Spleen (tissue), 11 donors: ENCODE measurements around the gene PMVK. TPM values are rescaled to one million over a fixed set of nuclear protein-coding genes. Genes with fewer than 3 reads are reported as not detected.

ENCODE experiments used
- DNase-seq: peaks from one replicate; pipeline ENCODE4 v3.0.0-alpha.2; 2020
- H3K27ac ChIP-seq, 8 donors: fragments of 200-600 bp; sonication (generic) in 7 of 8; 1 replicate in 4 of 8; 2 replicates in 4 of 8; pipeline versions ENCODE4 v1.5.0 to v1.8.0; 2016 to 2021; ENCODE audit warnings: inconsistent platforms in 4 of 8, mild to moderate bottlenecking in 4 of 8, moderate library complexity in 1 of 8
- H3K27me3 ChIP-seq, 7 donors: fragments of 200-600 bp; sonication (generic) in 6 of 7; replicated peaks in 1 of 7; 1 replicate in 4 of 7; 2 replicates in 3 of 7; pipeline versions ENCODE4 v1.5.0 to v1.8.0; 2016 to 2021; ENCODE audit warnings: inconsistent platforms in 3 of 7, mild to moderate bottlenecking in 1 of 7
- H3K36me3 ChIP-seq, 6 donors: fragments of 200-600 bp; sonication (generic) in 5 of 6; 1 replicate in 4 of 6; 2 replicates in 2 of 6; pipeline versions ENCODE4 v1.5.0 to v1.8.0; 2016 to 2021; ENCODE audit warnings: inconsistent platforms in 2 of 6
- H3K4me1 ChIP-seq, 6 donors: fragments of 200-600 bp; sonication (generic) in 5 of 6; 1 replicate in 3 of 6; 2 replicates in 3 of 6; pipeline versions ENCODE4 v1.5.0 to v1.8.0; 2016 to 2021; ENCODE audit warnings: inconsistent platforms in 3 of 6
- H3K4me3 ChIP-seq, 8 donors: fragments of 200-600 bp; sonication (generic) in 7 of 8; 1 replicate in 4 of 8; 2 replicates in 4 of 8; pipeline versions ENCODE4 v1.5.0 to v1.8.0; 2016 to 2021; ENCODE audit warnings: inconsistent platforms in 4 of 8, mild to moderate bottlenecking in 4 of 8, moderate library complexity in 2 of 8
- H3K9me3 ChIP-seq, 8 donors: fragments of 200-600 bp; sonication (generic) in 7 of 8; 1 replicate in 4 of 8; 2 replicates in 4 of 8; pipeline versions ENCODE4 v1.5.0 to v1.8.0; 2016 to 2021; ENCODE audit warnings: inconsistent platforms in 4 of 8
- CTCF ChIP-seq, 11 experiments: fragments of 200-600 bp in 7 of 11; fragments of 450-650 bp in 4 of 11; sonication (generic) in 4 of 11; IDR thresholded peaks in 8 of 11; conservative IDR thresholded peaks in 3 of 11; 1 replicate in 7 of 11; 2 replicates in 4 of 11; pipeline versions ENCODE4 v1.4.0 to v1.8.0; 2016 to 2021; ENCODE audit warnings: antibody characterized with exemption in 11 of 11, inconsistent platforms in 4 of 11, mild to moderate bottlenecking in 1 of 11
- POLR2A ChIP-seq, 3 donors: fragments of 450-650 bp; IDR thresholded peaks; one replicate each; pipeline ENCODE4 v1.5.1; 2017; ENCODE audit warnings: antibody characterized with exemption in 3 of 3, mild to moderate bottlenecking in 1 of 3
- POLR2AphosphoS5 ChIP-seq, 3 donors: sonication (generic); formaldehyde crosslinking; IDR thresholded peaks; one replicate each; pipeline ENCODE4 v1.5.1; 2017; ENCODE audit warnings: antibody characterized with exemption in 3 of 3
- WGBS, 5 donors: extraction: QIAGEN DNeasy Blood & Tissue Kit in 3 of 5; methylation state at CpG; one replicate each; pipeline versions ENCODE4 v1.1.5 to v1.1.7; 2013 to 2018; 5-methylcytosine and 5-hydroxymethylcytosine counted together
- intact Hi-C: fragments of 100-400 bp; cut with DNase I; formaldehyde crosslinking; loops from one replicate; pipeline ENCODE4 v1.15.0; 2023; ENCODE audit warnings: low total_unique reads
- polyA plus RNA-seq, 3 donors: library from polyadenylated mRNA; stranded (reverse); fragments of 200-250 nt; gene quantifications; one replicate each; pipeline ENCODE4 v1.2.1, GENCODE V29; 2013
- total RNA-seq, 7 donors: library from RNA; depleted of rRNA in 3 of 7; stranded (reverse); fragments of >200 nt in 3 of 7; fragmentation: NEBNext Ultra II Directional in 4 of 7; extraction: Animal tissue kit (Norgen Biotek cat#: 25700) in 4 of 7; gene quantifications; one replicate each; pipeline versions ENCODE4 v1.1.0 to v1.2.1, GENCODE V29; 2016 to 2021
- donor health status: healthy with polysubstance abuse.
- donor health status: DM: no; HTN: no; CAD: no; lungs with moderate emphysema.
- donor health status: DM: no; HTN: no; CAD: no.
- donor health status: Bipolar disorder and iron deficiency.
- donor health status: healthy.
- donor health status: DM: no; HTN: no; CAD: no.
- donor health status: DM: yes; HTN: yes; CAD: no.

The PMVK gene
- total and polyA plus RNA-seq, 10 donors, result 12.4 to 68.8 (median 35.4) TPM

- Histone ChIP-seq H3K4me1 (peaks cover 22 to 95% (median 73%) of the 10 kb centered on the region in 6 donors), H3K27ac (peak overlapping the region in 4 of 8 donors; percentile 0 to 99 (median 58))
- WGBS, 5 donors, result 82 to 93% (median 91%) methylated on average over 5 to 7 of the region's 7 CpGs
Measured at GRCh38 chr1:154966111-154966510, 29.6 kb upstream of the PMVK start.

GRCh38 chr1:154964359-154964758 lies 27.8 kb upstream of the PMVK start:
- WGBS, 5 donors, result 82 to 92% (median 87%) methylated on average over 6 of the region's 6 CpGs
- Histone ChIP-seq H3K27ac (peak overlapping the region in 2 of 8 donors; percentile 96 to 99), H3K4me3 (no peak overlapping the region), H3K4me1 (peaks cover 30 to 95% (median 73%) of the 10 kb centered on the region in 6 donors), H3K36me3 (peaks cover 3 to 75% (median 64%) of the 10 kb centered on the region in 6 donors), H3K27me3 (no peaks in the 10 kb centered on the region), H3K9me3 (no peaks in the 10 kb centered on the region)
- DNase-seq, result no peak
- intact Hi-C loops, result loop anchor here (5.0 kb wide), 1 partner anchor 38 kb away; the partner anchor contains the start of gene ZBTB7B
- TF ChIP-seq POLR2A (IDR thresholded peaks at IDR 0.05) (no peak), POLR2AphosphoS5 (IDR thresholded peaks at IDR 0.05) (no peak), CTCF (IDR thresholded peaks at IDR 0.05 in 8 of 11, conservative IDR thresholded peaks at IDR 0.05 in 3 of 11) (no peak)

More at GRCh38 chr1:154966111-154966510, 29.6 kb upstream of the PMVK start:
- peaks cover 3 to 79% (median 60%) of the 10 kb centered on the region in 6 donors for H3K36me3 ChIP-seq
- TF ChIP-seq POLR2A (IDR thresholded peaks at IDR 0.05) (no peak), POLR2AphosphoS5 (IDR thresholded peaks at IDR 0.05) (no peak), CTCF (IDR thresholded peaks at IDR 0.05 in 8 of 11, conservative IDR thresholded peaks at IDR 0.05 in 3 of 11) (no peak)
- intact Hi-C loops, result no loop called here
- no peak overlapping the region for H3K4me3 ChIP-seq
- peak; percentile 66 for DNase-seq
- H3K9me3 ChIP-seq, result no peaks in the 10 kb centered on the region
- H3K27me3 ChIP-seq, result no peaks in the 10 kb centered on the region

- H3K4me3 ChIP-seq, result no peak overlapping the region
- no peaks in the 10 kb centered on the region for H3K27me3 ChIP-seq
- H3K36me3 ChIP-seq, result peaks cover 3 to 75% (median 67%) of the 10 kb centered on the region in 6 donors
- no peaks in the 10 kb centered on the region for H3K9me3 ChIP-seq
- peaks cover 26 to 95% (median 70%) of the 10 kb centered on the region in 6 donors for H3K4me1 ChIP-seq
- peak; percentile 28 for DNase-seq
- TF ChIP-seq POLR2AphosphoS5 (IDR thresholded peaks at IDR 0.05) (no peak), CTCF (IDR thresholded peaks at IDR 0.05 in 8 of 11, conservative IDR thresholded peaks at IDR 0.05 in 3 of 11) (no peak), POLR2A (IDR thresholded peaks at IDR 0.05) (no peak)
- intact Hi-C loops, result loop anchor here (5.0 kb wide), 1 partner anchor 39 kb away; the partner anchor contains the start of gene ZBTB7B
- WGBS, 5 donors, result 82 to 88% (median 86%) methylated on average over 8 of the region's 8 CpGs
- peak overlapping the region in 3 of 8 donors; percentile 96 to 99 (median 98) for H3K27ac ChIP-seq
Measured at GRCh38 chr1:154963643-154964042, 27.1 kb upstream of the PMVK start.

- Histone ChIP-seq H3K36me3 (peaks cover 3 to 75% (median 66%) of the 10 kb centered on the region in 6 donors), H3K9me3 (no peaks in the 10 kb centered on the region), H3K4me1 (peaks cover 23 to 95% (median 65%) of the 10 kb centered on the region in 6 donors), H3K27ac (peak overlapping the region; percentile 85 to 99 (median 98)), H3K27me3 (no peaks in the 10 kb centered on the region), H3K4me3 (peak overlapping the region in 6 of 8 donors; percentile 9 to 97 (median 84))
- intact Hi-C loops, result loop anchor here (5.0 kb wide), 1 partner anchor 39 kb away; the partner anchor contains the start of gene ZBTB7B
- DNase-seq, result peak; percentile 77
- no peak for TF ChIP-seq POLR2A (IDR thresholded peaks at IDR 0.05)
- TF ChIP-seq POLR2AphosphoS5 (IDR thresholded peaks at IDR 0.05), result no peak
- no peak for TF ChIP-seq CTCF (IDR thresholded peaks at IDR 0.05 in 8 of 11, conservative IDR thresholded peaks at IDR 0.05 in 3 of 11)
- 63 to 81% (median 72%) methylated on average over 6 of the region's 6 CpGs for WGBS, 5 donors
Measured at GRCh38 chr1:154962795-154963330, 26.3 kb upstream of the PMVK start.
